Kidney (tissue), 14 donors: ENCODE measurements around the gene POFUT1. TPM values are rescaled to one million over a fixed set of nuclear protein-coding genes. Genes with fewer than 3 reads are reported as not detected.
A peak's percentile ranks its signal among the peaks of the same experiment; 100 is the strongest.

Experiments
- DNase-seq, 5 donors: peaks; one replicate each; pipeline ENCODE4 v3.0.0-alpha.2; 2013 to 2020
- FAIRE-seq: peaks from 2 replicates; lab custom pipeline; 2012; peaks lifted over from hg19 to GRCh38; lab: Jason Lieb, UNC
- H3K27ac ChIP-seq, 2 donors: one replicate each; pipeline ENCODE4 v1.7.0; 2013; ENCODE audit warnings: low read depth in 2 of 2, low read length in 2 of 2, inconsistent platforms in 1 of 2
- H3K27me3 ChIP-seq: one replicate; pipeline ENCODE4 v1.7.1; 2013; ENCODE audit warnings: low read length, inconsistent platforms; ENCODE audit not compliant: control insufficient read depth, insufficient read depth
- H3K36me3 ChIP-seq, 3 donors: one replicate each; pipeline versions ENCODE4 v1.7.0 to v1.7.1; 2013; ENCODE audit warnings: low read length in 3 of 3, control low read depth in 1 of 3, inconsistent platforms in 1 of 3; ENCODE audit not compliant: insufficient read depth in 3 of 3, control insufficient read depth in 2 of 3
- H3K4me1 ChIP-seq, 3 donors: one replicate each; pipeline versions ENCODE4 v1.7.0 to v1.7.1; 2013; ENCODE audit warnings: low read length in 3 of 3, inconsistent platforms in 1 of 3, low read depth in 1 of 3; ENCODE audit not compliant: control insufficient read depth in 2 of 3, insufficient read depth in 2 of 3
- H3K4me3 ChIP-seq, 3 donors: one replicate each; pipeline versions ENCODE4 v1.7.0 to v1.8.1; 2013; ENCODE audit warnings: low read length in 3 of 3, control low read depth in 1 of 3, inconsistent platforms in 1 of 3
- H3K9ac ChIP-seq, 3 donors: one replicate each; pipeline versions ENCODE4 v1.7.0 to v1.7.1; 2013; ENCODE audit warnings: low read length in 3 of 3, control low read depth in 1 of 3, inconsistent platforms in 1 of 3
- H3K9me3 ChIP-seq, 3 donors: one replicate each; pipeline versions ENCODE4 v1.7.0 to v1.7.1; 2013; ENCODE audit warnings: low read length in 3 of 3, control low read depth in 1 of 3, inconsistent platforms in 1 of 3; ENCODE audit not compliant: control insufficient read depth in 2 of 3, insufficient read depth in 1 of 3
- CTCF ChIP-seq: IDR thresholded peaks from 3 replicates; pipeline ENCODE4 v1.5.1; 2012; ENCODE audit warnings: mild to moderate bottlenecking, moderate library complexity, borderline replicate concordance; ENCODE audit not compliant: insufficient read depth; ENCODE audit errors: extremely low read depth
- intact Hi-C: fragments of 100-400 bp; cut with DNase I; formaldehyde crosslinking; loops from one replicate; pipeline ENCODE4 v1.11.1; 2022
- polyA plus RNA-seq: library from polyadenylated mRNA; stranded (reverse); fragments of 350-450 nt; fragmentation: Illumina TruSeq; extraction: RNeasy Lipid Tissue Mini Kit (QIAGEN cat#74804); gene quantifications from one replicate; pipeline ENCODE4 v1.2.3, GENCODE V29; 2014; ENCODE audit warnings: low read depth, low replicate concordance; ENCODE audit not compliant: insufficient read depth
- total RNA-seq: library from RNA; stranded (reverse); fragmentation: NEBNext Ultra II Directional; extraction: Animal tissue kit (Norgen Biotek cat#: 25700); gene quantifications from one replicate; pipeline ENCODE4 v1.2.1, GENCODE V29; 2021
- donor health status: control.
- donor health status: control.
- donor health status: control.
- donor health status: control.
- donor health status: control.
- donor health status: DM: yes; HTN: yes; CAD: no.
- donor health status: Normal renal cell carcinoma (clear cell type).

POFUT1 gene
- total and polyA plus RNA-seq, 2 donors from 2014 or later: 16.7 to 36.7 TPM

GRCh38 chr20:32189123-32189410 is 18.6 kb upstream of the POFUT1 start:
- intact Hi-C loops: no loop called here
- no peak for TF ChIP-seq CTCF
- no peaks in the 10 kb centered on the region for H3K9me3 ChIP-seq
- H3K27me3 ChIP-seq: no peaks in the 10 kb centered on the region
- peak overlapping the region in 2 of 3 donors; percentile 30 to 87 for H3K9ac ChIP-seq
- peaks cover 0 to under 1% (median 0%) of the 10 kb centered on the region in 3 donors for H3K36me3 ChIP-seq
- peak overlapping the region in 2 of 3 donors; percentile 63 to 71 for H3K4me3 ChIP-seq
- peaks cover 0 to 27% (median 16%) of the 10 kb centered on the region in 3 donors for H3K4me1 ChIP-seq
- peak overlapping the region in 1 of 2 donors; percentile 42 for H3K27ac ChIP-seq
- DNase-seq: no peak
- no peak for FAIRE-seq

GRCh38 chr20:32189691-32190615 is 17.7 kb upstream of the POFUT1 start:
- intact Hi-C loops: no loop called here
- FAIRE-seq (no peak), DNase-seq (peak; percentile 80 to 87 (median 85))
- H3K4me1 ChIP-seq: peaks cover 0 to 22% (median 9%) of the 10 kb centered on the region in 3 donors
- peak overlapping the region; percentile 63 to 73 for H3K27ac ChIP-seq
- H3K27me3 ChIP-seq: no peaks in the 10 kb centered on the region
- no peak for TF ChIP-seq CTCF
- no peaks in the 10 kb centered on the region for H3K9me3 ChIP-seq
- H3K36me3 ChIP-seq: peaks cover 0 to 5% (median 5%) of the 10 kb centered on the region in 3 donors
- peak overlapping the region; percentile 63 to 71 (median 63) for H3K4me3 ChIP-seq
- peak overlapping the region; percentile 30 to 87 (median 59) for H3K9ac ChIP-seq

GRCh38 chr20:32190616-32191415 is 16.9 kb upstream of the POFUT1 start:
- H3K9ac ChIP-seq: peak overlapping the region in 2 of 3 donors; percentile 30 to 59

More at GRCh38 chr20:32190616-32191415, 16.9 kb upstream of the POFUT1 start:
- no peak for TF ChIP-seq CTCF
- H3K27me3 ChIP-seq: no peaks in the 10 kb centered on the region
- H3K4me3 ChIP-seq: peak overlapping the region; percentile 44 to 60 (median 54)
- intact Hi-C loops: no loop called here
- no peaks in the 10 kb centered on the region for H3K9me3 ChIP-seq
- H3K27ac ChIP-seq: peak overlapping the region; percentile 2 to 63
- peaks cover 3 to 14% (median 8%) of the 10 kb centered on the region in 3 donors for H3K36me3 ChIP-seq
- FAIRE-seq (no peak), DNase-seq (peak in 1 of 5 donors; percentile 22)
- peaks cover 0 to 22% (median 9%) of the 10 kb centered on the region in 3 donors for H3K4me1 ChIP-seq
